B cell (primary cell): ENCODE results near the gene PRRT1. TPM values are rescaled to one million over a fixed set of nuclear protein-coding genes. Genes with fewer than 3 reads are reported as not detected.

ENCODE experiments used
- ATAC-seq: fragments of 200-7000 bp; cut with Tn5 transposase; one replicate; pipeline ENCODE4 v1.10.0; 2021; ENCODE audit warnings: low read depth, mild to moderate bottlenecking, moderate number of reproducible peaks, moderate library complexity
- CTCF ChIA-PET: fragments of 350-600 bp; sonication (Branson Sonifier 250); formaldehyde crosslinking; loops from one replicate; lab custom pipeline; 2021; ENCODE audit warnings: antibody characterized with exemption, inconsistent platforms; lab: Charles Lee
- POLR2A ChIA-PET: fragments of 350-600 bp; sonication (Branson Sonifier 250); formaldehyde crosslinking; loops from one replicate; lab custom pipeline; 2021; ENCODE audit warnings: antibody characterized with exemption; lab: Charles Lee
- DNase-seq: peaks from one replicate; pipeline ENCODE4 v3.0.0; 2013
- H2AFZ ChIP-seq: 2 replicates; pipeline ENCODE4 v1.6.1; 2012; ENCODE audit warnings: mild to moderate bottlenecking, low read depth, low read length; ENCODE audit not compliant: insufficient read depth, poor library complexity, severe bottlenecking
- H3K27ac ChIP-seq, 2 donors: 1 replicate in 1 of 2; 2 replicates in 1 of 2; pipeline ENCODE4 v1.5.1; 2012 to 2013; ENCODE audit warnings: low read length in 2 of 2, mild to moderate bottlenecking in 2 of 2, moderate library complexity in 1 of 2
- H3K27me3 ChIP-seq, 4 experiments: fragments of 200-600 bp in 1 of 4; sonication (generic) in 1 of 4; replicated peaks in 1 of 4; 1 replicate in 2 of 4; 2 replicates in 2 of 4; pipeline versions ENCODE4 v1.6.1 to v1.7.0; 2013 to 2016; ENCODE audit warnings: low read length in 3 of 4, mild to moderate bottlenecking in 2 of 4, mixed read lengths in 1 of 4, moderate library complexity in 1 of 4; ENCODE audit not compliant: insufficient read depth in 4 of 4, control insufficient read depth in 3 of 4; ENCODE audit errors: control extremely low read depth in 1 of 4
- H3K36me3 ChIP-seq, 2 experiments: replicated peaks in 1 of 2; 1 replicate in 1 of 2; 2 replicates in 1 of 2; pipeline versions ENCODE4 v1.6.1 to v1.7.1; 2013; ENCODE audit warnings: low read length in 1 of 2; ENCODE audit not compliant: insufficient read depth in 2 of 2, control insufficient read depth in 1 of 2; ENCODE audit errors: control extremely low read depth in 1 of 2, extremely low read depth in 1 of 2
- H3K4me1 ChIP-seq, 2 donors: fragments of 200-600 bp in 1 of 2; sonication (generic) in 1 of 2; 1 replicate in 1 of 2; 2 replicates in 1 of 2; pipeline versions ENCODE4 v1.5.1 to v1.6.1; 2013 to 2017; ENCODE audit warnings: low read length in 2 of 2; ENCODE audit not compliant: control insufficient read depth in 2 of 2, insufficient read depth in 2 of 2
- H3K4me2 ChIP-seq: replicated peaks from 2 replicates; pipeline ENCODE3; 2012; ENCODE audit warnings: mild to moderate bottlenecking, low read depth, low read length; ENCODE audit not compliant: poor library complexity, severe bottlenecking
- H3K4me3 ChIP-seq, 5 experiments: fragments of 200-600 bp in 1 of 5; sonication (generic) in 1 of 5; 1 replicate in 3 of 5; 2 replicates in 2 of 5; pipeline versions ENCODE4 v1.5.1 to v1.7.0; 2011 to 2016; ENCODE audit warnings: low read length in 4 of 5, mild to moderate bottlenecking in 4 of 5, low read depth in 2 of 5, control low read depth in 1 of 5, moderate library complexity in 1 of 5; ENCODE audit not compliant: insufficient read depth in 1 of 5; ENCODE audit errors: control extremely low read depth in 1 of 5, extremely low read depth in 1 of 5
- H3K79me2 ChIP-seq: fragments of 200-600 bp; sonication (generic); one replicate; pipeline ENCODE4 v1.6.0; 2016; ENCODE audit warnings: low read length; ENCODE audit not compliant: control insufficient read depth, insufficient read depth
- H3K9ac ChIP-seq: fragments of 200-600 bp; sonication (generic); 2 replicates; pipeline ENCODE4 v1.6.1; 2017; ENCODE audit warnings: mild to moderate bottlenecking, low read length, moderate library complexity
- H3K9me3 ChIP-seq, 3 donors: one replicate each; pipeline versions ENCODE4 v1.6.1 to v1.7.1; 2013; ENCODE audit warnings: low read length in 2 of 3; ENCODE audit not compliant: control insufficient read depth in 2 of 3, insufficient read depth in 1 of 3; ENCODE audit errors: control extremely low read depth in 1 of 3
- H4K20me1 ChIP-seq: 2 replicates; pipeline ENCODE4 v1.6.0; 2012; ENCODE audit warnings: mild to moderate bottlenecking, low read length; ENCODE audit not compliant: insufficient read depth, control insufficient read depth, poor library complexity, severe bottlenecking
- H3K27ac Mint-ChIP-seq: one replicate; pipeline ENCODE4 v1.8.0; 2021; ENCODE audit warnings: mixed read lengths
- H3K27me3 Mint-ChIP-seq: one replicate; pipeline ENCODE4 v1.8.0; 2021; ENCODE audit warnings: mixed read lengths
- H3K4me1 Mint-ChIP-seq: one replicate; pipeline ENCODE4 v1.8.0; 2021; ENCODE audit warnings: mixed read lengths
- H3K4me3 Mint-ChIP-seq: one replicate; pipeline ENCODE4 v1.8.0; 2021; ENCODE audit warnings: mixed read lengths
- H3K9me3 Mint-ChIP-seq: one replicate; pipeline ENCODE4 v1.8.0; 2022; ENCODE audit warnings: mixed read lengths; ENCODE audit not compliant: insufficient read depth
- CTCF ChIP-seq: fragments of 200-600 bp; IDR thresholded peaks from one replicate; pipeline ENCODE4 v1.8.0; 2022; ENCODE audit warnings: antibody characterized with exemption, mild to moderate bottlenecking
- EZH2 ChIP-seq: IDR thresholded peaks from 2 replicates; pipeline ENCODE4 v1.6.1; 2012; ENCODE audit warnings: borderline replicate concordance, low read depth, mild to moderate bottlenecking, moderate library complexity, low read length; ENCODE audit not compliant: insufficient read depth, poor library complexity, severe bottlenecking
- WGBS: methylation state at CpG from one replicate; pipeline ENCODE4 v1.1.5; 2013; ENCODE audit warnings: missing lambda C conversion rate; ENCODE audit not compliant: insufficient coverage; 5-methylcytosine and 5-hydroxymethylcytosine counted together
- intact Hi-C: fragments of 100-400 bp; cut with micrococcal nuclease; formaldehyde crosslinking; loops from one replicate; pipeline ENCODE4 v1.10.0; 2022
- polyA plus RNA-seq: library from polyadenylated mRNA; depleted of rRNA; stranded (reverse); fragments of >200 nt; gene quantifications from 2 replicates; pipeline ENCODE4 v1.2.3, GENCODE V29; 2012
- total RNA-seq, 2 donors: library from RNA; stranded (reverse); fragments of 120-200 nt in 1 of 2; gene quantifications; 1 replicate in 1 of 2; 2 replicates in 1 of 2; pipeline versions ENCODE4 v1.2.3 to v1.2.4, GENCODE V29; 2013 to 2022

The PRRT1 gene
- total and polyA plus RNA-seq, 2 donors (not counting 1 experiment from before 2014, with no cell fraction given) = not detected

GRCh38 chr6:32191696-32192607 is 40.2 kb upstream of the PRRT1 start:
- intact Hi-C loops = loop anchor here (10.0 kb wide), 2 partner anchors 457 to 697 kb away; partner anchors contain the start of genes CLIC1 and MICB
- WGBS = 37% methylated on average over 13 of the region's 15 CpGs
- Histone ChIP-seq H3K79me2 (peaks cover 58% of the 10 kb centered on the region), H4K20me1 (no peaks in the 10 kb centered on the region), H3K36me3 (peaks cover 0 to 25% of the 10 kb centered on the region in 2 experiments), H3K4me3 (peak overlapping the region; percentile 72 to 99 (median 95)), H3K9ac (peak overlapping the region; percentile 96), H3K4me1 (peaks cover 59 to 77% of the 10 kb centered on the region in 2 donors), H3K9me3 (no peaks in the 10 kb centered on the region), H3K4me2 (peak overlapping the region; percentile 91), H2AFZ (peak overlapping the region; percentile 63), H3K27ac (peak overlapping the region; percentile 93 to 97), H3K27me3 (no peaks in the 10 kb centered on the region)
- DNase-seq (peak; percentile 43), ATAC-seq (no peak)
- peak overlapping the region; percentile 96 for H3K27ac Mint-ChIP-seq
- H3K9me3 Mint-ChIP-seq = no peaks in the 10 kb centered on the region
- H3K4me1 Mint-ChIP-seq = peaks cover 79% of the 10 kb centered on the region
- H3K27me3 Mint-ChIP-seq = no peaks in the 10 kb centered on the region
- POLR2A ChIA-PET = interaction anchor here (0.8 to 1.6 kb wide), 4 partner anchors 13 to 64 kb away, joined by 3 to 10 read pairs (median 6); partner anchors contain the start of gene ATF6B
- CTCF ChIA-PET = interaction anchor here (0.6 to 1.6 kb wide), 6 partner anchors 13 to 102 kb away, joined by 3 to 8 read pairs (median 5); partner anchors contain the start of gene ATF6B
- no peak for TF ChIP-seq EZH2
- no peak for TF ChIP-seq CTCF
- H3K4me3 Mint-ChIP-seq = peak overlapping the region; percentile 91
